ENCODE results near the gene DOP1B.
A peak's percentile ranks its signal among the peaks of the same experiment; 100 is the strongest.
"Not testable (repeated sequence)": the region's sequence is repeated elsewhere in the genome, so short reads cannot be mapped to it uniquely, and the experiment has no call there.

DOP1B gene

GRCh38 chr21:36141513-36141925, 15.1 kb upstream of the DOP1B start:
- Histone ChIP-seq H3K4me3 (no peak overlapping the region), H3K27ac (no peak overlapping the region)
- TF ChIP-seq CTCF (IDR thresholded peaks at IDR 0.05), result peak; percentile 26
- no peak for DNase-seq (ENCODE audit: low spot score)

- H3K4me3 ChIP-seq; H3K27ac ChIP-seq; DNase-seq (ENCODE audit: low spot score): not testable (repeated sequence)
Measured at GRCh38 chr21:36144233-36144632, 12.4 kb upstream of the DOP1B start.

DNA sequence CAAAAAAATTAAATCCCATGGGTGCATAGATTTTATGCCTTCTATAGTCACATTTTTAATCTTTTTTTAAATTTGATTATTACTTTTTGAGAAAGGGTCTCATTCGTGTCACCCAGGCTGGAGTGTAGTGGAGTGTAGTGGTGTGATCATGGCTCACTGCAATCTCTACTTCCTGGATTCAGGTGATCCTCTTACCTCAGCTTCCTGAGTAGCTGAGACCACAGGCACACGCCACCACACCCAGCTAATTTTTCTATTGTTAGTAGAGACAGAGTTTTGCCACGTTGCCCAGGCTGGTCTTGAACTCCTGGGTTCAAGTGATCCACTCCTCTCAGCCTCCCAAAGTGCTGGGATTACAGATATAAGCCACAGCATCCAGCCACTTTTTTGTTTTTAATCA, 11.4 kb upstream of the DOP1B start:
- Histone ChIP-seq H3K27ac (no peak overlapping the region), H3K4me3 (no peak overlapping the region)
- no peak for TF ChIP-seq CTCF (IDR thresholded peaks at IDR 0.05)
- DNase-seq (ENCODE audit: low spot score), result no peak

- Histone ChIP-seq H3K4me3 (no peak overlapping the region), H3K27ac (no peak overlapping the region)
- no peak for TF ChIP-seq CTCF (IDR thresholded peaks at IDR 0.05)
- no peak for DNase-seq (ENCODE audit: low spot score)
Measured at GRCh38 chr21:36147911-36148310, 8.7 kb upstream of the DOP1B start.

GRCh38 chr21:36148886-36149285, 7.7 kb upstream of the DOP1B start:
- H3K4me3 ChIP-seq, result no peak overlapping the region
- DNase-seq (ENCODE audit: low spot score), result no peak
- TF ChIP-seq CTCF (IDR thresholded peaks at IDR 0.05), result no peak
- H3K27ac ChIP-seq, result no peak overlapping the region

- Histone ChIP-seq H3K4me3 (no peak overlapping the region), H3K27ac (peak overlapping the region; percentile 27 to 38)
- DNase-seq (ENCODE audit: low spot score), result no peak
- TF ChIP-seq CTCF (IDR thresholded peaks at IDR 0.05), result no peak
Measured at GRCh38 chr21:36149788-36150711, 6.6 kb upstream of the DOP1B start.

DNA sequence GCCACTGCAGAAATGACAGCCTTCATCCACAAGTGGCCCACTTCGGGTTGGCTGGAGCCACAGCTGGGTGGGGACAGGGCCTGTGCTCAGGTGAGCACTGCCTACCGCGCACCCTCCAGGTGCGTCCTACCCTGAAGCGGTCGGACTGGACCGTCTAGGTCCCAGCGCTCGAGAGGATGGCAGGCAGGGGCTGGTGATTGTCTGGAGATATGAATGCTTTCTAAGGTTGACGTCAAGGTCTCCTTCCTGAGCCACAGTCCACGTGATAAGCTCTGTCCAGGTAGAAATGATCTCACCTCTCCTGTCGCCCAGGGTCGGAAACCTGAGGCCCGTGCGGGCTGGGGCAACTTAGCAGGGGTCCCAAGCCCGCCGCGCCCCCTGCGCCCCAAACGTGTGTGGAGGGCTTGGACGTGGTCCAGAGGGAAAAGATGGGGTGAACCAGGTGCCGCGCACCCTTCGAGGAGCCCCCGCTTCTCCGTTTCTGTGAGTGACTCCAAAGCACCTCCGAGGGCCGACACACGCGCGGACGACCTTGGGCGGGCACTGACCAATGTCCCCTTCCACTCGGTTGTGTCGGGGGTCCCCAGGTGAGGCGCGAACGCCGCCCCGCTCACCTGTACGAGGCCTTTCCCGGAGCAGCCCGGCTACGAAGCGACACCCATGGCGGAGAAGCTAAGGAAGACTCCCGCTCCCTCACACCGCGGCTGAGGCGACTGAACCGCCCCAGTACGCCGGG, 853 bp upstream of the DOP1B start:
- TF ChIP-seq CTCF (IDR thresholded peaks at IDR 0.05), result no peak
- DNase-seq (ENCODE audit: low spot score), result no peak
- peak overlapping the region; percentile 94 for H3K4me3 ChIP-seq
- peak overlapping the region; percentile 73 to 85 for H3K27ac ChIP-seq
